Activated CD8-positive, alpha-beta T cell treated with anti-CD3 and anti-CD28 coated beads for 36 hours (primary cell): ENCODE results near the gene PRICKLE3. TPM values are rescaled to one million over a fixed set of nuclear protein-coding genes. Genes with fewer than 3 reads are reported as not detected.

Experiments used
- total RNA-seq, 2 experiments: library from RNA; stranded (reverse); gene quantifications; one replicate each; pipeline ENCODE4 v1.2.3, GENCODE V29; 2021

Gene PRICKLE3
- total RNA-seq, 2 experiments from 2014 or later = 25.9 TPM

Other genes starting within 250 kb of the PRICKLE3 start
- gene OTUD5, start 228.8 kb downstream of the PRICKLE3 start, total RNA-seq = 10 to 100 TPM; 50.6 to 51.5 TPM
- 1 to 10 TPM; 2.5 to 2.6 TPM for gene KCND1, start 214.5 kb downstream of the PRICKLE3 start, total RNA-seq
- 10 to 100 TPM; 64.3 to 67.7 TPM for gene GRIPAP1, start 184.1 kb downstream of the PRICKLE3 start, total RNA-seq
- 10 to 100 TPM; 17.9 to 19.5 TPM for gene TFE3, start 143.0 kb downstream of the PRICKLE3 start, total RNA-seq
- gene CCDC120, start 127.4 kb downstream of the PRICKLE3 start, total RNA-seq = 1 to 10 TPM; 3.5 to 3.7 TPM
- gene PRAF2, start 112.4 kb downstream of the PRICKLE3 start, total RNA-seq = 10 to 100 TPM; 10.8 to 12.4 TPM
- gene WDR45, start 106.5 kb downstream of the PRICKLE3 start, total RNA-seq = 10 to 100 TPM; 16.9 to 19.6 TPM
- gene GPKOW, start 62.6 kb downstream of the PRICKLE3 start, total RNA-seq = 10 to 100 TPM; 18.5 to 19.0 TPM
- under 1 TPM; 0.54 to 0.87 TPM for gene MAGIX, start 23.6 kb downstream of the PRICKLE3 start, total RNA-seq
- 100 to 1,000 TPM; 130 to 136 TPM for gene PLP2, start 14.5 kb downstream of the PRICKLE3 start, total RNA-seq
- 10 to 100 TPM; 10.2 to 11.4 TPM for gene SYP, start 13.8 kb upstream of the PRICKLE3 start, total RNA-seq
- 1 to 10 TPM in 1 of 2 experiments, under 1 TPM in 1; 0.90 to 1.1 TPM for gene CACNA1F, start 47.0 kb upstream of the PRICKLE3 start, total RNA-seq
- gene CCDC22, start 49.1 kb upstream of the PRICKLE3 start, total RNA-seq = 10 to 100 TPM; 27.4 to 29.9 TPM
- 10 to 100 TPM; 22.3 to 23.5 TPM for gene FOXP3, start 78.3 kb upstream of the PRICKLE3 start, total RNA-seq
- 1 to 10 TPM; 4.8 to 5.4 TPM for gene PPP1R3F, start 83.4 kb upstream of the PRICKLE3 start, total RNA-seq
- not detected for gene GAGE10, start 117.3 kb upstream of the PRICKLE3 start, total RNA-seq
- not detected for gene GAGE12J, start 135.7 kb upstream of the PRICKLE3 start, total RNA-seq
- gene GAGE13, start 145.2 kb upstream of the PRICKLE3 start, total RNA-seq = not detected